Left lung (tissue), 10 donors: Measurements from ENCODE around the gene WNT10A. TPM values are rescaled to one million over a fixed set of nuclear protein-coding genes. Genes with fewer than 3 reads are reported as not detected.
A peak's percentile ranks its signal among the peaks of the same experiment; 100 is the strongest.

Experiments
- ATAC-seq: fragments of 200-7000 bp; cut with Tn5 transposase; one replicate; pipeline ENCODE4 v1.9.1; 2020; ENCODE audit warnings: moderate library complexity
- DNase-seq, 4 donors: peaks; one replicate each; pipeline ENCODE4 v3.0.0-alpha.2; 2013 to 2020
- H3K27ac ChIP-seq, 2 donors: fragments of 200-600 bp; sonication (generic) in 1 of 2; one replicate each; pipeline versions ENCODE4 v1.5.0 to v1.8.0; 2020 to 2021
- H3K27me3 ChIP-seq, 2 donors: fragments of 200-600 bp; sonication (generic) in 1 of 2; one replicate each; pipeline versions ENCODE4 v1.5.0 to v1.8.0; 2020 to 2021
- H3K36me3 ChIP-seq, 2 donors: fragments of 200-600 bp; sonication (generic) in 1 of 2; one replicate each; pipeline versions ENCODE4 v1.5.0 to v1.8.0; 2020 to 2021
- H3K4me1 ChIP-seq, 2 donors: fragments of 200-600 bp; one replicate each; pipeline ENCODE4 v1.8.0; 2021
- H3K4me3 ChIP-seq, 2 donors: fragments of 200-600 bp; sonication (generic) in 1 of 2; one replicate each; pipeline versions ENCODE4 v1.5.0 to v1.8.0; 2020 to 2021; ENCODE audit warnings: mild to moderate bottlenecking in 1 of 2
- H3K9me3 ChIP-seq, 2 donors: fragments of 200-600 bp; sonication (generic) in 1 of 2; one replicate each; pipeline versions ENCODE4 v1.5.0 to v1.8.0; 2020 to 2021
- CTCF ChIP-seq, 2 donors: fragments of 200-600 bp; sonication (generic) in 1 of 2; IDR thresholded peaks; one replicate each; pipeline versions ENCODE4 v1.5.0 to v1.8.0; 2021; ENCODE audit warnings: antibody characterized with exemption in 2 of 2
- intact Hi-C, 2 donors: fragments of 100-400 bp; cut with DNase I; formaldehyde crosslinking; loops; one replicate each; pipeline versions ENCODE4 v1.11.2 to v1.14.2; 2022
- polyA plus RNA-seq, 6 donors: library from polyadenylated mRNA; unstranded; fragments of 120-200 nt; gene quantifications; one replicate each; pipeline ENCODE4 v1.2.1, GENCODE V29; 2013; ENCODE audit not compliant: insufficient read length in 6 of 6
- total RNA-seq, 2 donors: library from RNA; stranded (reverse); fragmentation: NEBNext Ultra II Directional; extraction: Animal tissue kit (Norgen Biotek cat#: 25700); gene quantifications; one replicate each; pipeline ENCODE4 v1.2.1, GENCODE V29; 2021
- donor health status: DM: no; HTN: yes; CAD: no.
- donor health status: DM: no; HTN: no; CAD: no.

Gene WNT10A
- total and polyA plus RNA-seq, 8 donors, result 0.17 to 1.1 (median 0.38) TPM; not detected in 1

- no peak for ATAC-seq
- intact Hi-C loops, result no loop called here
- H3K9me3 ChIP-seq, result no peaks in the 10 kb centered on the region
- TF ChIP-seq CTCF (IDR thresholded peaks at IDR 0.05), result no peak
- no peak overlapping the region for H3K27ac ChIP-seq
- peaks cover 57 to 99% of the 10 kb centered on the region in 2 donors for H3K27me3 ChIP-seq
- no peak for DNase-seq
- no peaks in the 10 kb centered on the region for H3K36me3 ChIP-seq
- H3K4me1 ChIP-seq, result peaks cover 9 to 20% of the 10 kb centered on the region in 2 donors
- peak overlapping the region in 1 of 2 donors; percentile 18 for H3K4me3 ChIP-seq
These were observed 20.4 kb upstream of the WNT10A start for GRCh38 chr2:218859988-218860831.

GRCh38 chr2:218860950-218861381, 19.7 kb upstream of the WNT10A start:
- H3K4me3 ChIP-seq, result no peak overlapping the region
- intact Hi-C loops, result no loop called here
- peak; percentile 44 for ATAC-seq
- H3K27ac ChIP-seq, result no peak overlapping the region
- no peaks in the 10 kb centered on the region for H3K36me3 ChIP-seq
- H3K27me3 ChIP-seq, result peaks cover 53 to 98% of the 10 kb centered on the region in 2 donors
- H3K9me3 ChIP-seq, result no peaks in the 10 kb centered on the region
- TF ChIP-seq CTCF (IDR thresholded peaks at IDR 0.05), result no peak
- DNase-seq, result peak in 3 of 4 donors; percentile 8 to 82 (median 54)
- H3K4me1 ChIP-seq, result peaks cover 9 to 20% of the 10 kb centered on the region in 2 donors

GRCh38 chr2:218861645-218862318, 18.9 kb upstream of the WNT10A start:
- peaks cover 9 to 20% of the 10 kb centered on the region in 2 donors for H3K4me1 ChIP-seq
- peaks cover 53 to 99% of the 10 kb centered on the region in 2 donors for H3K27me3 ChIP-seq
- no peaks in the 10 kb centered on the region for H3K36me3 ChIP-seq
- DNase-seq (peak in 1 of 4 donors; percentile 13), ATAC-seq (no peak)
- H3K27ac ChIP-seq, result no peak overlapping the region
- no peak for TF ChIP-seq CTCF (IDR thresholded peaks at IDR 0.05)
- no peaks in the 10 kb centered on the region for H3K9me3 ChIP-seq
- intact Hi-C loops, result no loop called here
- H3K4me3 ChIP-seq, result no peak overlapping the region

GRCh38 chr2:218863021-218863520, 17.6 kb upstream of the WNT10A start:
- intact Hi-C loops, result no loop called here
- no peak for TF ChIP-seq CTCF (IDR thresholded peaks at IDR 0.05)
- ATAC-seq (no peak), DNase-seq (no peak)
- peaks cover 9 to 20% of the 10 kb centered on the region in 2 donors for H3K4me1 ChIP-seq
- no peak overlapping the region for H3K27ac ChIP-seq
- H3K9me3 ChIP-seq, result no peaks in the 10 kb centered on the region
- peaks cover 48 to 98% of the 10 kb centered on the region in 2 donors for H3K27me3 ChIP-seq
- no peaks in the 10 kb centered on the region for H3K36me3 ChIP-seq
- no peak overlapping the region for H3K4me3 ChIP-seq

- Histone ChIP-seq H3K4me3 (no peak overlapping the region), H3K27me3 (peaks cover 31 to 98% of the 10 kb centered on the region in 2 donors), H3K36me3 (no peaks in the 10 kb centered on the region), H3K4me1 (peaks cover 4 to 5% of the 10 kb centered on the region in 2 donors), H3K9me3 (no peaks in the 10 kb centered on the region), H3K27ac (no peak overlapping the region)
- DNase-seq (no peak), ATAC-seq (no peak)
- TF ChIP-seq CTCF (IDR thresholded peaks at IDR 0.05), result no peak
- intact Hi-C loops, result no loop called here
These were observed 15.3 kb upstream of the WNT10A start for GRCh38 chr2:218865396-218865795.
